Gastroesophageal sphincter (tissue), 4 donors: ENCODE data around the gene TNRC6A. TPM values are rescaled to one million over a fixed set of nuclear protein-coding genes. Genes with fewer than 3 reads are reported as not detected.

Source experiments
- ATAC-seq: fragments of 150-250 bp; one replicate; pipeline ENCODE4 v1.9.1; 2016; ENCODE audit warnings: mild to moderate bottlenecking, moderate library complexity
- H3K27ac ChIP-seq, 4 donors: fragments of 200-600 bp; sonication (generic) in 3 of 4; 1 replicate in 3 of 4; 2 replicates in 1 of 4; pipeline ENCODE4 v1.5.1; 2016 to 2019
- H3K27me3 ChIP-seq: fragments of 200-600 bp; sonication (generic); one replicate; pipeline ENCODE4 v1.5.1; 2019
- H3K36me3 ChIP-seq, 2 donors: fragments of 200-600 bp; sonication (generic); one replicate each; pipeline ENCODE4 v1.5.1; 2019; ENCODE audit warnings: control low read depth in 1 of 2
- H3K4me1 ChIP-seq, 3 donors: fragments of 200-600 bp; sonication (generic); 1 replicate in 2 of 3; 2 replicates in 1 of 3; pipeline ENCODE4 v1.5.1; 2016 to 2019; ENCODE audit warnings: control low read depth in 2 of 3
- H3K4me3 ChIP-seq, 2 donors: fragments of 200-600 bp; sonication (generic); one replicate each; pipeline ENCODE4 v1.5.1; 2019; ENCODE audit warnings: mild to moderate bottlenecking in 1 of 2, moderate library complexity in 1 of 2
- H3K9me3 ChIP-seq, 3 donors: fragments of 200-600 bp; sonication (generic); one replicate each; pipeline ENCODE4 v1.5.1; 2017 to 2019; ENCODE audit warnings: control low read depth in 2 of 3
- CTCF ChIP-seq, 4 experiments: fragments of 200-600 bp in 2 of 4; fragments of 450-650 bp in 2 of 4; sonication (generic) in 1 of 4; IDR thresholded peaks; one replicate each; pipeline ENCODE4 v1.5.1; 2017 to 2019; ENCODE audit warnings: antibody characterized with exemption in 4 of 4, mild to moderate bottlenecking in 2 of 4, moderate library complexity in 2 of 4
- EP300 ChIP-seq: sonication (generic); formaldehyde crosslinking; IDR thresholded peaks from one replicate; pipeline ENCODE4 v1.6.1; 2017; ENCODE audit warnings: antibody characterized with exemption, mild to moderate bottlenecking
- POLR2A ChIP-seq, 2 donors: fragments of 450-650 bp; IDR thresholded peaks; one replicate each; pipeline ENCODE4 v1.6.1; 2017; ENCODE audit warnings: antibody characterized with exemption in 2 of 2, mild to moderate bottlenecking in 2 of 2, moderate library complexity in 1 of 2
- POLR2AphosphoS5 ChIP-seq: sonication (generic); formaldehyde crosslinking; IDR thresholded peaks from one replicate; pipeline ENCODE4 v1.6.1; 2017; ENCODE audit warnings: antibody characterized with exemption
- WGBS, 2 donors: methylation state at CpG; one replicate each; pipeline ENCODE4 v1.1.5; 2018; ENCODE audit warnings: low coverage in 1 of 2; 5-methylcytosine and 5-hydroxymethylcytosine counted together
- total RNA-seq, 4 donors: library from RNA; depleted of rRNA; stranded (reverse); fragments of >200 nt; gene quantifications; one replicate each; pipeline ENCODE4 v1.1.0, GENCODE V29; 2016

TNRC6A gene
- total RNA-seq, 4 donors from 2014 or later = 33.4 to 71.1 (median 58.6) TPM

GRCh38 chr16:24858219-24859041 lies 129.0 kb downstream of the TNRC6A start:
- H3K4me1 ChIP-seq = peaks cover 0 to 13% (median 8%) of the 10 kb centered on the region in 3 donors
- H3K36me3 ChIP-seq = no peaks in the 10 kb centered on the region
- no peaks in the 10 kb centered on the region for H3K9me3 ChIP-seq
- WGBS, 2 donors = 35 to 70% methylated on average over 3 to 7 of the region's 9 CpGs
- no peak for ATAC-seq
- no peaks in the 10 kb centered on the region for H3K27me3 ChIP-seq
- no peak overlapping the region for H3K27ac ChIP-seq
- H3K4me3 ChIP-seq = no peak overlapping the region
- TF ChIP-seq CTCF (IDR thresholded peaks at IDR 0.05) = no peak
- TF ChIP-seq POLR2AphosphoS5 = no peak
- TF ChIP-seq EP300 = no peak
- no peak for TF ChIP-seq POLR2A (IDR thresholded peaks at IDR 0.05)

- TF ChIP-seq CTCF (IDR thresholded peaks at IDR 0.05) (no peak), POLR2AphosphoS5 (no peak), POLR2A (IDR thresholded peaks at IDR 0.05) (no peak), EP300 (no peak)
- Histone ChIP-seq H3K9me3 (peaks cover 0 to 10% (median 0%) of the 10 kb centered on the region in 3 donors), H3K4me3 (no peak overlapping the region), H3K36me3 (no peaks in the 10 kb centered on the region), H3K4me1 (no peaks in the 10 kb centered on the region), H3K27ac (no peak overlapping the region), H3K27me3 (no peaks in the 10 kb centered on the region)
- no peak for ATAC-seq
- 68 to 91% methylated on average over 1 of the region's 1 CpG for WGBS, 2 donors
Observed at GRCh38 chr16:24861461-24861860, 132.0 kb downstream of the TNRC6A start.

GRCh38 chr16:24863582-24864437 lies 134.4 kb downstream of the TNRC6A start:
- Histone ChIP-seq H3K36me3 (no peaks in the 10 kb centered on the region), H3K9me3 (peaks cover 0 to 10% (median 0%) of the 10 kb centered on the region in 3 donors), H3K27me3 (no peaks in the 10 kb centered on the region), H3K4me1 (no peaks in the 10 kb centered on the region), H3K4me3 (no peak overlapping the region), H3K27ac (no peak overlapping the region)
- no peak for ATAC-seq
- TF ChIP-seq EP300 (no peak), POLR2AphosphoS5 (no peak), POLR2A (IDR thresholded peaks at IDR 0.05) (no peak), CTCF (IDR thresholded peaks at IDR 0.05) (no peak)
- WGBS, 2 donors = 76 to 85% methylated on average over 2 to 3 of the region's 3 CpGs

- H3K4me1 ChIP-seq = no peaks in the 10 kb centered on the region
- ATAC-seq = no peak
- H3K9me3 ChIP-seq = peaks cover 0 to 4% (median 0%) of the 10 kb centered on the region in 3 donors
- H3K27ac ChIP-seq = no peak overlapping the region
- WGBS, 2 donors = 60 to 70% methylated on average over 1 to 5 of the region's 8 CpGs
- no peak overlapping the region for H3K4me3 ChIP-seq
- no peak for TF ChIP-seq POLR2AphosphoS5
- TF ChIP-seq EP300 = no peak
- TF ChIP-seq POLR2A (IDR thresholded peaks at IDR 0.05) = no peak
- TF ChIP-seq CTCF (IDR thresholded peaks at IDR 0.05) = no peak
- no peaks in the 10 kb centered on the region for H3K27me3 ChIP-seq
- no peaks in the 10 kb centered on the region for H3K36me3 ChIP-seq
Observed at GRCh38 chr16:24869033-24869432, 139.6 kb downstream of the TNRC6A start.
